Loucy (cell line): ENCODE results near the gene ROBO1.

Experiments used
- EZH2phosphoT487 ChIP-seq: fragments of 200-600 bp; IDR thresholded peaks from 2 replicates; pipeline ENCODE4 v1.6.1; 2018; ENCODE audit warnings: antibody characterized with exemption, mild to moderate bottlenecking, moderate library complexity, borderline replicate concordance
- TF ChIP-seq, protein P1 (sequence below): fragments of 200-600 bp; sonication (generic); conservative IDR thresholded peaks from 2 replicates; pipeline ENCODE4 v1.5.1; 2014; ENCODE audit warnings: mild to moderate bottlenecking, antibody characterized with exemption, low read length

DNA sequence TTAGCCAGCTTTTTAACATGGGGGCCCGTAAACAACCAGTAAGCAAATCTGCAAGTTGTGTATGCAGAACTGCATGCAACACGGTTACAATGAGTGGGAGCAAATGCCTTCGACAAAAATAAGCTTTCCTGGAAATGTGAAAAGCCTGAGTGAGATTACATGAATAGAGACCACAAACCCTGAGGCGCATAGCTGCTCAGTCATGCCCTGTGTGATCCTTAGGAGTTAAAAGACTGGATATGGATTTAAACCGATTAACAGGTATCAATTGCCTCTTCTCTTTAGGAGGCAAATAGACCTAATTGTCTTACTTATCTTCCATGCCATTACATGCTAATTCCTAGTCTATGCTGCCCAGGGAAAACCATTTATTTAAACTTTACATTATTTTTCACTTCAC lies 810.3 kb downstream of the ROBO1 start:
- TF ChIP-seq, protein P1, sequence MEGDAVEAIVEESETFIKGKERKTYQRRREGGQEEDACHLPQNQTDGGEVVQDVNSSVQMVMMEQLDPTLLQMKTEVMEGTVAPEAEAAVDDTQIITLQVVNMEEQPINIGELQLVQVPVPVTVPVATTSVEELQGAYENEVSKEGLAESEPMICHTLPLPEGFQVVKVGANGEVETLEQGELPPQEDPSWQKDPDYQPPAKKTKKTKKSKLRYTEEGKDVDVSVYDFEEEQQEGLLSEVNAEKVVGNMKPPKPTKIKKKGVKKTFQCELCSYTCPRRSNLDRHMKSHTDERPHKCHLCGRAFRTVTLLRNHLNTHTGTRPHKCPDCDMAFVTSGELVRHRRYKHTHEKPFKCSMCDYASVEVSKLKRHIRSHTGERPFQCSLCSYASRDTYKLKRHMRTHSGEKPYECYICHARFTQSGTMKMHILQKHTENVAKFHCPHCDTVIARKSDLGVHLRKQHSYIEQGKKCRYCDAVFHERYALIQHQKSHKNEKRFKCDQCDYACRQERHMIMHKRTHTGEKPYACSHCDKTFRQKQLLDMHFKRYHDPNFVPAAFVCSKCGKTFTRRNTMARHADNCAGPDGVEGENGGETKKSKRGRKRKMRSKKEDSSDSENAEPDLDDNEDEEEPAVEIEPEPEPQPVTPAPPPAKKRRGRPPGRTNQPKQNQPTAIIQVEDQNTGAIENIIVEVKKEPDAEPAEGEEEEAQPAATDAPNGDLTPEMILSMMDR, result no peak
- no peak for TF ChIP-seq EZH2phosphoT487
